GM12878 (cell line): ENCODE measurements around the gene LOXL3.

Source experiments
- CTCF ChIP-seq, 3 experiments: IDR thresholded peaks in 2 of 3; conservative IDR thresholded peaks in 1 of 3; 2 replicates each; pipeline ENCODE4 v1.5.1; 2011; ENCODE audit warnings: low read depth in 3 of 3, low read length in 3 of 3, mild to moderate bottlenecking in 3 of 3, control low read depth in 2 of 3, moderate library complexity in 2 of 3, inconsistent platforms in 1 of 3, mixed read lengths in 1 of 3; ENCODE audit not compliant: control insufficient read depth in 2 of 3, insufficient read depth in 1 of 3; ENCODE audit errors: extremely low read depth in 1 of 3
- EP300 ChIP-seq, 2 experiments: fragments of 150-350 bp in 1 of 2; IDR thresholded peaks; 2 replicates each; pipeline ENCODE4 v1.6.1; 2011 to 2012; ENCODE audit warnings: low read depth in 2 of 2, low read length in 2 of 2, borderline replicate concordance in 1 of 2, improper control_type of control experiment in 1 of 2, inconsistent platforms in 1 of 2; ENCODE audit not compliant: control insufficient read depth in 1 of 2
- EZH2 ChIP-seq: IDR thresholded peaks from 2 replicates; pipeline ENCODE4 v1.6.1; 2012; ENCODE audit warnings: low read depth, mild to moderate bottlenecking, control low read depth, inconsistent platforms, low read length, borderline replicate concordance; ENCODE audit not compliant: control insufficient read depth
- IRF3 ChIP-seq: fragments of 450-650 bp; IDR thresholded peaks from 2 replicates; pipeline ENCODE4 v1.6.1; 2014; ENCODE audit warnings: mild to moderate bottlenecking
- JUNB ChIP-seq: IDR thresholded peaks from 2 replicates; pipeline ENCODE4 v1.6.1; 2016; ENCODE audit warnings: antibody characterized with exemption, mild to moderate bottlenecking
- POLR2AphosphoS5 ChIP-seq: IDR thresholded peaks from 2 replicates; pipeline ENCODE4 v1.6.1; 2011; ENCODE audit warnings: mild to moderate bottlenecking, low read length, inconsistent platforms
- RAD51 ChIP-seq: fragments of 450-650 bp; IDR thresholded peaks from 2 replicates; pipeline ENCODE4 v1.6.1; 2016; ENCODE audit warnings: moderate library complexity, mild to moderate bottlenecking, inconsistent platforms
- RELA ChIP-seq: fragments of 450-650 bp; IDR thresholded peaks from 2 replicates; pipeline ENCODE4 v1.8.0; 2014; ENCODE audit warnings: borderline replicate concordance; ENCODE audit not compliant: partially characterized antibody
- REST ChIP-seq: IDR thresholded peaks from 2 replicates; pipeline ENCODE4 v1.6.1; 2012; ENCODE audit warnings: mild to moderate bottlenecking, low read depth, low read length
- RFX5 ChIP-seq: IDR thresholded peaks from 2 replicates; pipeline ENCODE4 v1.6.1; 2011; ENCODE audit warnings: low read depth, low read length, improper control_type of control experiment
- SMC3 ChIP-seq: IDR thresholded peaks from 2 replicates; pipeline ENCODE4 v1.6.1; 2011; ENCODE audit warnings: low read length, improper control_type of control experiment, borderline replicate concordance
- SPI1 ChIP-seq: IDR thresholded peaks from 2 replicates; pipeline ENCODE4 v1.6.1; 2011; ENCODE audit warnings: low read depth, mild to moderate bottlenecking, low read length, moderate library complexity, borderline replicate concordance; ENCODE audit not compliant: insufficient read depth
- USF2 ChIP-seq: IDR thresholded peaks from 2 replicates; pipeline ENCODE4 v1.6.1; 2011; ENCODE audit warnings: low read depth, low read length, improper control_type of control experiment, borderline replicate concordance
- ZNF687 ChIP-seq: fragments of 450-650 bp; IDR thresholded peaks from 2 replicates; pipeline ENCODE4 v1.6.1; 2017; ENCODE audit warnings: mild to moderate bottlenecking, moderate library complexity

GRCh38 chr2:74515981-74516633 is 37.6 kb downstream of the LOXL3 start:
- TF ChIP-seq POLR2AphosphoS5 (no peak), CTCF (IDR thresholded peaks at IDR 0.05 in 2 of 3, conservative IDR thresholded peaks at IDR 0.05 in 1 of 3; ENCODE audit: control insufficient read depth in 2 of 3, extremely low read depth in 1 of 3, insufficient read depth in 1 of 3, low read depth in 3 of 3, low read length in 3 of 3) (no peak), RFX5 (no peak), JUNB (no peak), EZH2 (no peak), ZNF687 (no peak), EP300 (IDR thresholded peaks at IDR 0.05; ENCODE audit: borderline replicate concordance in 1 of 2, control insufficient read depth in 1 of 2, low read depth in 2 of 2, low read length in 2 of 2) (no peak), IRF3 (no peak), SPI1 (no peak), USF2 (no peak), RELA (no peak), SMC3 (no peak), RAD51 (no peak), REST (no peak)
